Stimulated activated CD8-positive, alpha-beta memory T cell treated with anti-CD3 and anti-CD28 coated beads, Interleukin-12 subunit alpha, Interleukin-12 subunit beta, amount 100 ng/mL, for 1 hour (primary cell): ENCODE results near the gene SLC4A4.

Experiments used
- DNase-seq: peaks from one replicate; pipeline ENCODE4 v3.0.0-alpha.2; 2020; ENCODE audit warnings: low read depth

The SLC4A4 gene

GRCh38 chr4:71472946-71473345 lies 134.1 kb downstream of the SLC4A4 start:
- no peak for DNase-seq

- no peak for DNase-seq
Observed at GRCh38 chr4:71473541-71474240, 134.9 kb downstream of the SLC4A4 start.

GRCh38 chr4:71474731-71475130 lies 135.9 kb downstream of the SLC4A4 start:
- DNase-seq: no peak

GRCh38 chr4:71476240-71476639 lies 137.4 kb downstream of the SLC4A4 start:
- DNase-seq: no peak

- no peak for DNase-seq
Observed at GRCh38 chr4:71486550-71487343, 147.9 kb downstream of the SLC4A4 start.

GRCh38 chr4:71487344-71487920 lies 148.6 kb downstream of the SLC4A4 start:
- DNase-seq: no peak

GRCh38 chr4:71494539-71494938 lies 155.7 kb downstream of the SLC4A4 start:
- no peak for DNase-seq

GRCh38 chr4:71495454-71495853 lies 156.6 kb downstream of the SLC4A4 start:
- DNase-seq: no peak

- DNase-seq: no peak
Observed at GRCh38 chr4:71497078-71497477, 158.3 kb downstream of the SLC4A4 start.

GRCh38 chr4:71498002-71498401 lies 159.2 kb downstream of the SLC4A4 start:
- DNase-seq: no peak

GRCh38 chr4:71498625-71499024 lies 159.8 kb downstream of the SLC4A4 start:
- DNase-seq: no peak

GRCh38 chr4:71501992-71502391 lies 163.2 kb downstream of the SLC4A4 start:
- no peak for DNase-seq

- no peak for DNase-seq
Observed at GRCh38 chr4:71518283-71518989, 179.6 kb downstream of the SLC4A4 start.

- DNase-seq: no peak
Observed at GRCh38 chr4:71520308-71520707, 181.5 kb downstream of the SLC4A4 start.

- DNase-seq: no peak
Observed at GRCh38 chr4:71520850-71521249, 182.0 kb downstream of the SLC4A4 start.

- DNase-seq: no peak
Observed at GRCh38 chr4:71524756-71525155, 185.9 kb downstream of the SLC4A4 start.

- no peak for DNase-seq
Observed at GRCh38 chr4:71526637-71527406, 188.0 kb downstream of the SLC4A4 start.

- no peak for DNase-seq
Observed at GRCh38 chr4:71532407-71532806, 193.6 kb downstream of the SLC4A4 start.

GRCh38 chr4:71533121-71533520 lies 194.3 kb downstream of the SLC4A4 start:
- no peak for DNase-seq

- DNase-seq: no peak
Observed at GRCh38 chr4:71537551-71538065, 198.8 kb downstream of the SLC4A4 start.

- no peak for DNase-seq
Observed at GRCh38 chr4:71538528-71538927, 199.7 kb downstream of the SLC4A4 start.
